GM12865 (cell line): ENCODE results near the gene DNAJC16.
"Not testable (repeated sequence)": the region's sequence is repeated elsewhere in the genome, so short reads cannot be mapped to it uniquely, and the experiment has no call there.

Source experiments
- DNase-seq: peaks from one replicate; pipeline ENCODE4 v3.0.0; 2010; ENCODE audit warnings: low read depth
- H3K4me3 ChIP-seq: 2 replicates; pipeline ENCODE4 v1.5.1; 2011; ENCODE audit warnings: mild to moderate bottlenecking, low read depth, low read length, control low read depth
- CTCF ChIP-seq: IDR thresholded peaks from 2 replicates; pipeline ENCODE4 v1.5.1; 2011; ENCODE audit warnings: low read length, control low read depth, low read depth, inconsistent platforms; ENCODE audit not compliant: insufficient read depth; ENCODE audit errors: missing control alignments

DNAJC16 gene

GRCh38 chr1:15526490-15527339, at the start of gene DNAJC16:
Gene DNAJC16, plus strand, starts transcription at chr1:15526848. Its CDS starts 2,258 bp downstream, at chr1:15529106.
- H3K4me3 ChIP-seq: peak within 1 kb of the TSS; percentile 69
- peak; percentile 100 for DNase-seq
- no peak for TF ChIP-seq CTCF

GRCh38 chr1:15476927-15477326, 49.7 kb upstream of the DNAJC16 start:
- TF ChIP-seq CTCF: no peak
- DNase-seq: no peak
- no peak overlapping the region for H3K4me3 ChIP-seq

GRCh38 chr1:15477646-15478212, 48.9 kb upstream of the DNAJC16 start:
- DNase-seq: no peak
- no peak for TF ChIP-seq CTCF
- H3K4me3 ChIP-seq: no peak overlapping the region

GRCh38 chr1:15479654-15480347, 46.8 kb upstream of the DNAJC16 start:
- no peak for TF ChIP-seq CTCF
- no peak for DNase-seq
- H3K4me3 ChIP-seq: no peak overlapping the region

- H3K4me3 ChIP-seq, DNase-seq: not testable (repeated sequence)
Observed at GRCh38 chr1:15482455-15482854, 44.2 kb upstream of the DNAJC16 start.

- H3K4me3 ChIP-seq, DNase-seq: not testable (repeated sequence)
Observed at GRCh38 chr1:15482983-15483543, 43.6 kb upstream of the DNAJC16 start.

GRCh38 chr1:15483971-15484370, 42.7 kb upstream of the DNAJC16 start:
- H3K4me3 ChIP-seq: no peak overlapping the region
- no peak for DNase-seq
- TF ChIP-seq CTCF: no peak

- not testable (repeated sequence) for DNase-seq
Observed at GRCh38 chr1:15484443-15484842, 42.2 kb upstream of the DNAJC16 start.

More at GRCh38 chr1:15484443-15484842, 42.2 kb upstream of the DNAJC16 start:
- H3K4me3 ChIP-seq: not testable (repeated sequence)
